HCT116 (cell line): ENCODE results near the gene F10. TPM values are rescaled to one million over a fixed set of nuclear protein-coding genes. Genes with fewer than 3 reads are reported as not detected.

Experiments
- ATAC-seq: fragments of 200-7000 bp; cut with Tn5 transposase; 2 replicates; pipeline ENCODE4 v1.9.1; 2020; ENCODE audit warnings: mild to moderate bottlenecking, moderate library complexity
- BruUV-seq: library from RNA; stranded (reverse); fragments of 400-500 nt; replicated peaks from 2 replicates; lab custom pipeline; 2021; lab: Mats Ljungman, UMichigan
- CTCF ChIA-PET: fragments of 300-600 bp; sonication (Branson Sonifier 250); formaldehyde crosslinking; loops from one replicate; lab custom pipeline; 2021; ENCODE audit warnings: antibody characterized with exemption; lab: Charles Lee
- POLR2A ChIA-PET: fragments of 300-600, 350-600 bp; sonication (Branson Sonifier 250); formaldehyde crosslinking; loops from one replicate; lab custom pipeline; 2021; ENCODE audit warnings: antibody characterized with exemption; lab: Charles Lee
- RAD21 ChIA-PET, 2 experiments: fragments of 300-600 bp; sonication (Branson Sonifier 250); formaldehyde crosslinking; loops; one replicate each; lab custom pipeline; 2023; ENCODE audit warnings: low total read pairs in 2 of 2; ENCODE audit not compliant: uncharacterized antibody in 2 of 2, unreplicated experiment in 2 of 2, low non-redundant PET in 1 of 2; lab: Charles Lee
- DNase-seq: peaks from one replicate; pipeline ENCODE4 v3.0.0-alpha.2; 2010; ENCODE audit warnings: low read depth, low spot score
- H2AFZ ChIP-seq: fragments of 200-600 bp; shearing (Covaris generic), sonication (generic); 2 replicates; pipeline ENCODE4 v1.6.1; 2017; ENCODE audit warnings: low read depth, mixed run types, mixed read lengths, antibody characterized with exemption, low read length; ENCODE audit not compliant: poor library complexity, severe bottlenecking
- H3K27ac ChIP-seq: 2 replicates; pipeline ENCODE4 v1.5.1; 2012; ENCODE audit warnings: low read depth, low read length
- H3K27me3 ChIP-seq: fragments of 200-600 bp; sonication (generic); 2 replicates; pipeline ENCODE4 v1.6.1; 2016; ENCODE audit warnings: mixed run types, low read length, mixed read lengths; ENCODE audit not compliant: insufficient read depth
- H3K36me3 ChIP-seq, 2 experiments: fragments of 200-500 bp in 1 of 2; fragments of 200-600 bp in 1 of 2; sonication (Bioruptor generic) in 1 of 2; sonication (generic) in 1 of 2; 2 replicates each; pipeline versions ENCODE4 v1.5.1 to v1.6.1; 2014 to 2016; ENCODE audit warnings: low read length in 2 of 2, inconsistent platforms in 1 of 2, mixed read lengths in 1 of 2, mixed run types in 1 of 2; ENCODE audit not compliant: insufficient read depth in 2 of 2, control insufficient read depth in 1 of 2
- H3K4me1 ChIP-seq, 2 experiments: fragments of 200-600 bp in 1 of 2; sonication (generic) in 1 of 2; 2 replicates each; pipeline versions ENCODE4 v1.5.1 to v1.6.1; 2012 to 2017; ENCODE audit warnings: low read length in 2 of 2, inconsistent platforms in 1 of 2, mild to moderate bottlenecking in 1 of 2, mixed read lengths in 1 of 2, mixed run types in 1 of 2, moderate library complexity in 1 of 2; ENCODE audit not compliant: insufficient read depth in 2 of 2, control insufficient read depth in 1 of 2
- H3K4me2 ChIP-seq: fragments of 200-600 bp; sonication (generic); 2 replicates; pipeline ENCODE4 v1.6.1; 2017; ENCODE audit warnings: mixed run types, low read length, mixed read lengths
- H3K4me3 ChIP-seq, 2 experiments: fragments of 200-600 bp in 1 of 2; sonication (generic) in 1 of 2; replicated peaks in 1 of 2; 2 replicates each; pipeline ENCODE4 v1.5.1; 2011 to 2016; ENCODE audit warnings: low read length in 2 of 2, control low read depth in 1 of 2, low read depth in 1 of 2, mild to moderate bottlenecking in 1 of 2, mixed read lengths in 1 of 2, mixed run types in 1 of 2
- H3K79me2 ChIP-seq: fragments of 200-600 bp; sonication (generic); 2 replicates; pipeline ENCODE4 v1.6.1; 2017; ENCODE audit warnings: mild to moderate bottlenecking, mixed run types, low read length, moderate library complexity, mixed read lengths; ENCODE audit not compliant: insufficient read depth
- H3K9ac ChIP-seq: fragments of 200-600 bp; sonication (generic); 2 replicates; pipeline ENCODE4 v1.6.1; 2016; ENCODE audit warnings: low read length, mixed read lengths
- H3K9me2 ChIP-seq: fragments of 200-600 bp; sonication (generic), shearing (Covaris generic); 2 replicates; pipeline ENCODE4 v1.6.1; 2017; ENCODE audit warnings: mixed run types, mild to moderate bottlenecking, moderate library complexity; ENCODE audit not compliant: insufficient read depth
- H3K9me3 ChIP-seq, 2 experiments: fragments of 200-500 bp in 1 of 2; fragments of 200-600 bp in 1 of 2; sonication (Bioruptor generic) in 1 of 2; sonication (generic) in 1 of 2; 2 replicates each; pipeline ENCODE4 v1.6.1; 2014 to 2017; ENCODE audit warnings: low read length in 2 of 2, mixed read lengths in 2 of 2, inconsistent platforms in 1 of 2, low read depth in 1 of 2, mild to moderate bottlenecking in 1 of 2, mixed run types in 1 of 2, moderate library complexity in 1 of 2; ENCODE audit not compliant: control insufficient read depth in 1 of 2, insufficient read depth in 1 of 2
- H4K20me1 ChIP-seq: fragments of 200-600 bp; sonication (generic), shearing (Covaris generic); 2 replicates; pipeline ENCODE4 v1.6.1; 2017; ENCODE audit warnings: mixed run types, mild to moderate bottlenecking, moderate library complexity; ENCODE audit not compliant: insufficient read depth
- CEBPB ChIP-seq: IDR thresholded peaks from 2 replicates; pipeline ENCODE4 v1.6.1; 2012; ENCODE audit warnings: low read depth
- JUND ChIP-seq: IDR thresholded peaks from 2 replicates; pipeline ENCODE4 v1.6.1; 2012
- MAX ChIP-seq: IDR thresholded peaks from 2 replicates; pipeline ENCODE4 v1.6.1; 2012
- RAD21 ChIP-seq: IDR thresholded peaks from 2 replicates; pipeline ENCODE4 v1.6.1; 2012; ENCODE audit warnings: low read depth, mild to moderate bottlenecking
- SIN3A ChIP-seq: IDR thresholded peaks from 2 replicates; pipeline ENCODE4 v1.6.1; 2012; ENCODE audit warnings: low read depth
- YY1 ChIP-seq: IDR thresholded peaks from 2 replicates; pipeline ENCODE4 v1.6.1; 2011; ENCODE audit warnings: low read length, low read depth, moderate library complexity, mild to moderate bottlenecking; ENCODE audit not compliant: insufficient replicate concordance; ENCODE audit errors: extremely low read depth
- ZFX ChIP-seq: fragments of 450-650 bp; IDR thresholded peaks from 2 replicates; pipeline ENCODE4 v1.6.1; 2017
- intact Hi-C: fragments of 100-400 bp; cut with micrococcal nuclease; formaldehyde crosslinking; loops from 2 replicates; pipeline ENCODE4 v1.10.0; 2022
- total RNA-seq: library from RNA; stranded (reverse); gene quantifications from one replicate; pipeline ENCODE4 v1.2.1, GENCODE V29; 2021; ENCODE audit not compliant: unreplicated experiment
- TF ChIP-seq, protein P1 (sequence below): IDR thresholded peaks from 2 replicates; pipeline ENCODE4 v1.6.1; 2011; ENCODE audit warnings: mild to moderate bottlenecking, low read length, moderate library complexity; ENCODE audit not compliant: insufficient replicate concordance; ENCODE audit errors: extremely low read depth

The F10 gene
- total RNA-seq, 1 experiment from 2014 or later, result 4.0 TPM

DNA sequence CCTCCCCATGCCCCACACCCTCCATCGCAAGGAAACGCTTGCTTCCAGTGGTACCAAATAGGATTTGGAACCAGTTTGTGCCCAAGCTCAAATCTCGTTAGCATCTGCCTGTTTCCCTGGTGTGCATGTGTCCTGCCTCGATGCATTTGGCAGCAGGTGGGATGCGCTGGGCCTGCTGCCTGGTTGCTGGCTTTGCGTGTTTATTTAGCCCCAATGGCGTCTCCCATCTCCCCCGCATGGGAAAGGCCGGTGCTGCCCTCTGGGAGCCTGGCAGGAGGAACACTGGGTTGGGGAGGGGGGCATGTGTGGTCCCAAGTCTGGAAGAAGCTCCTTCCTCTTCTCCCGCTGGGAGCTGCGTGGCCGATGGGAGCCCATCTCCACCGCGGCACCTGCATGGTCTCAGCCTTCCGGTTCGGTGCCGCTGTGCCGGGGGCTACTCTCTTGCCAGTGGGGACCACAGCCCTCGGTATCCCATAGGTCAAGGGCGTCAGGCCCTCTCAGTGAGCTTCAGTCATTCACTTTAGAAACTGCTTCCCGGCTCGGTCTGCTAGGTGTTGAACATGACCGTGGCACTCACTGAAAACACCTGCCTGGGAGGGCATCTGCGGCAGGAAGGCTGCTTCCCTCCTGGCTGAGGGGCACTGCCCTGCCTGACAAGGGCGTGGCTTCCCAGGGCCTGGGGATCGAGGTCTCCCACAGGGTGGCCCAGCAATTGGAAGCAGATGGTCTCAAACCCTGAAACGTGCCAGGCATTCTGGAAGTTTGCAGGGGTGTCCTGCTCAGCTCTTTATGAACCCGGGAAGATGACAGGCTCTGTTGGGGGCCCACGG is 28.8 kb upstream of the F10 start:
- Histone ChIP-seq H4K20me1 (no peaks in the 10 kb centered on the region), H3K4me3 (no peak overlapping the region), H3K27ac (no peak overlapping the region)
- RAD21 ChIA-PET, result no interaction called here
- TF ChIP-seq, protein P1, sequence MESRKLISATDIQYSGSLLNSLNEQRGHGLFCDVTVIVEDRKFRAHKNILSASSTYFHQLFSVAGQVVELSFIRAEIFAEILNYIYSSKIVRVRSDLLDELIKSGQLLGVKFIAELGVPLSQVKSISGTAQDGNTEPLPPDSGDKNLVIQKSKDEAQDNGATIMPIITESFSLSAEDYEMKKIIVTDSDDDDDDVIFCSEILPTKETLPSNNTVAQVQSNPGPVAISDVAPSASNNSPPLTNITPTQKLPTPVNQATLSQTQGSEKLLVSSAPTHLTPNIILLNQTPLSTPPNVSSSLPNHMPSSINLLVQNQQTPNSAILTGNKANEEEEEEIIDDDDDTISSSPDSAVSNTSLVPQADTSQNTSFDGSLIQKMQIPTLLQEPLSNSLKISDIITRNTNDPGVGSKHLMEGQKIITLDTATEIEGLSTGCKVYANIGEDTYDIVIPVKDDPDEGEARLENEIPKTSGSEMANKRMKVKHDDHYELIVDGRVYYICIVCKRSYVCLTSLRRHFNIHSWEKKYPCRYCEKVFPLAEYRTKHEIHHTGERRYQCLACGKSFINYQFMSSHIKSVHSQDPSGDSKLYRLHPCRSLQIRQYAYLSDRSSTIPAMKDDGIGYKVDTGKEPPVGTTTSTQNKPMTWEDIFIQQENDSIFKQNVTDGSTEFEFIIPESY, result no peak
- TF ChIP-seq MAX (no peak), SIN3A (no peak), ZFX (no peak), YY1 (no peak), JUND (no peak), RAD21 (no peak), CEBPB (no peak)
- TF ChIP-seq, all 23 proteins: peak for 0
- no peaks in the 10 kb centered on the region for H3K36me3 ChIP-seq
- H3K4me1 ChIP-seq, result no peaks in the 10 kb centered on the region
- POLR2A ChIA-PET, result no interaction called here
- H3K9ac ChIP-seq, result no peak overlapping the region
- no peaks in the 10 kb centered on the region for H3K27me3 ChIP-seq
- DNase-seq (no peak), ATAC-seq (no peak)
- H3K79me2 ChIP-seq, result no peaks in the 10 kb centered on the region
- BruUV-seq, result no TSS peak
- no peaks in the 10 kb centered on the region for H3K9me2 ChIP-seq
- H3K9me3 ChIP-seq, result no peaks in the 10 kb centered on the region
- no peak overlapping the region for H3K4me2 ChIP-seq
- CTCF ChIA-PET, result no interaction called here
- intact Hi-C loops, result no loop called here
- H2AFZ ChIP-seq, result no peak overlapping the region
